Stimulated activated CD4-positive, alpha-beta T cell treated with anti-CD3 and anti-CD28 coated beads, Interleukin-2, amount 100 ng/mL, for 4 hours (primary cell): ENCODE measurements around the gene GAB2.
"Not testable (repeated sequence)": the region's sequence is repeated elsewhere in the genome, so short reads cannot be mapped to it uniquely, and the experiment has no call there.

Experiments used
- DNase-seq: peaks from one replicate; pipeline ENCODE4 v3.0.0-alpha.2; 2020; ENCODE audit warnings: low read depth

GAB2 gene

GRCh38 chr11:78365381-78365792 lies 52.2 kb downstream of the GAB2 start:
- DNase-seq, result no peak

DNA sequence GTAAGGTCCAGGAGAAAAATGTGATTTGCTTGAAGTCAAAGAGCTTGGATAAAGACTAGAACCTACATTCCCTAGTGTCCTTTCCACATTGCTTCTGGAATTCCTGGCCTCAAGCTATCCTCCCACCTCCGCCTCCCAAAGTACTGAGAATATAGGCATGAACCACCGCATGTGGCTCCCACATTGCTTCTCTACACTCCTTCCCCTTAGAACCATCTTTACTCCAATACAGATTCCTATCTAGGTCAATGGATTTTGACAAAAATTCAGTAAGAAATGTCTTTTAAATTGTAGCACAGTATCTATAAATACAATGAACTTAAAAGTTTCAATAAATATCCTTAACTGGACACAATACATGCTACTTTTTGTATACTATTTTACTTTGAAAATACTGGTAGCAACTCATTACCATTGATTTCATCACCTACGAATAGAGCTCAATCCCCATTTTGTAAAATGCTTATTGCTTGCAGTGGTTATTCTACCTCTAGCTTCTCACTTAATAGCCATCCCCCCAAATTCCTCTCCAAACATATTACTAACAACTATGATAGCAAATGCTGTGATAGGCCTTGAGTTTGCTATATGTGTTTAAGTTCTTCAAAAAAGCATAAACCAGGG lies 53.4 kb downstream of the GAB2 start:
- DNase-seq, result no peak

- no peak for DNase-seq
These were observed 54.5 kb downstream of the GAB2 start for GRCh38 chr11:78363024-78363619.

DNA sequence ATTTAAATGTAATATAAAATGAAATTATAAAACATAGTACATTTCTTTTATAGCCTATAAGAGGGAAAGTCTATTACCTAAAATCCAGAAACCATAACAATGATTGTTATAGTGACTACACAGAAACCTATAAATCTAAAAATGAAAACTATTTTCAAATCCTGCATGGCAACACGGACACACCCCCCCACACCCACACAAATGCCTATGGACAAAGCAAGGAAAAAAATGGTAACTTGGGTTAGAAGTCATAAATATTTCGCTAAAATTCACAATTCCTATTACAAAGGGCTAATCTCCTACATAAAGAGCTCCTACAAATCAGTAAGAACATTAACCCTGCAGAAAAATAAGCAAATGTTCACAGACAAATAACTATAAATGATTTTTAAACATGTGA lies 56.4 kb downstream of the GAB2 start:
- DNase-seq, result no peak

GRCh38 chr11:78359921-78360320 lies 57.7 kb downstream of the GAB2 start:
- no peak for DNase-seq

DNA sequence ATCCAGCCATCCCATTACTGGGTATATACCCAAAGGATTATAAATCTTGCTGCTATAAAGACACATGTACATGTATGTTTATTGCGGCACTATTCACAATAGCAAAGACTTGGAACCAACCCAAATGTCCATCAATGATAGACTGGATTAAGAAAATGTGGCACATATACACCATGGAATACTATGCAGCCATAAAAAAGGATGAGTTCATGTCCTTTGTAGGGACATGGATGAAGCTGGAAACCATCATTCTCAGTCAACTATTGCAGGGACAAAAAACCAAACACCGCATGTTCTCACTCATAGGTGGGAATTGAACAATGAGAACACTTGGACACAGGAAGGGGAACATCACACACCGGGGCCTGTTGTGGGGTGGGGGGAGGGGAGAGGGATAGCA lies 59.7 kb downstream of the GAB2 start:
- DNase-seq, result not testable (repeated sequence)

DNA sequence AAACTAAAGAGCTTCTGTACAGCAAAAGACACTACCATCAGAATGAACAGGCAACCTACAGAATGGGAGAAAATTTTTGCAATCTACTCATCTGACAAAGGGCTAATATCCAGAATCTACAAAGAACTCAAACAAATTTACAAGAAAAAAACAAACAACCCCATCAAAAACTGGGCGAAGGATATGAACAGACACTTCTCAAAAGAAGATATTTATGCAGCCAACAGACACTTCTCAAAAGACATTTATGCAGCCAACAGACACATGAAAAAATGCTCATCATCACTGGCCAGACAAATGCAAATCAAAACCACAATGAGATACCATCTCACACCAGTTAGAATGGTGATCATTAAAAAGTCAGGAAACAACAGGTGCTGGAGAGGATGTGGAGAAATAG lies 60.2 kb downstream of the GAB2 start:
- DNase-seq, result not testable (repeated sequence)

GRCh38 chr11:78355742-78356141 lies 61.9 kb downstream of the GAB2 start:
- DNase-seq, result not testable (repeated sequence)

GRCh38 chr11:78355309-78355705 lies 62.3 kb downstream of the GAB2 start:
- DNase-seq, result no peak

GRCh38 chr11:78354408-78355308 lies 63.0 kb downstream of the GAB2 start:
- DNase-seq, result no peak

- no peak for DNase-seq
These were observed 65.4 kb downstream of the GAB2 start for GRCh38 chr11:78351979-78352841.

DNA sequence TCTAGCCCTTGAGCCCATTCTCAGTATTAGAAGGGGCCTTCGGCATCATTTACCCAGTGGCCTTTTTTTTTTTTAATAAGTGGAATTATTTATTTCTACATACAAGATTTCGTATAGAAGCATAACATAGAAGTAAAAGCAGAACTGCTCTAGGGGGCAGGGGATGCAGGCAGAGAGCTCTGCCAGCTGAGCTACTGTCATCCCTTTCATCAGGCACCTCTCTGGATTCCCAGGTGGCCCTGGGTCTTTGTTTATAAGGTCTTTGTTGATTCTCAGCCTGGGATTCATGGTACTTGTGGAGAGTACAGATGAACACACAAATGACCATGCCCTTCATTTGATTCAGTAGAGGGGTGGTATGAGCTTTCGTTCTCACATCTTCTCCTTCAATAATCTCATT lies 66.4 kb downstream of the GAB2 start:
- DNase-seq, result no peak

GRCh38 chr11:78350646-78351165 lies 66.9 kb downstream of the GAB2 start:
- no peak for DNase-seq

DNA sequence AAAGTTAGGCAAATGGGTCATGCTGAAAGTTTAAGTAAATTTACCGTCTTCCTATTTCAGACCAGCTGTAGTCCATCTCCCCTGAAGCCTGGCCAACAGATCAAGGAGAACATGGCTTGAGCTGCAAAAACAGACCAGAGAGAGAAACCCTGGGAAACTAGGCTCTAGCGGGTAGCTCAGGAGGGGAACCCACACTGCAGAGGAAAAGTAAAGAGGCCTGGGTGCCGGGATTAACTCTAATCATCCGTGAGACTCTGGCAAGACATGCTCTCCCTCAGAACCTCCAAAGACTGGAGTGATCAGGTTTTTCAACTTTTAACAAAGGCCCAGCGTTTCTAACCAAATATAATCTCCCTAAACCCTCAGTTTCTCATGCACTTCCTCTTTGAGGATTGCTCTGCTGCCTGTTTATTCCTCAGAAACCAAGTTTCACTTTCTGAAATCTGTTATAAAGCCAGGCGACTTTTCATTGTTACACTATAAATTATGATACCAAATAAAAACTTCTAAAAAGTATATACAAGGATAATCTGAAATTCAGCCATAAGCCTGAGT lies 67.5 kb downstream of the GAB2 start:
- DNase-seq, result no peak

- no peak for DNase-seq
These were observed 68.0 kb downstream of the GAB2 start for GRCh38 chr11:78349624-78350023.

GRCh38 chr11:78349114-78349513 lies 68.5 kb downstream of the GAB2 start:
- DNase-seq, result no peak

- DNase-seq, result no peak
These were observed 69.7 kb downstream of the GAB2 start for GRCh38 chr11:78347956-78348355.

DNA sequence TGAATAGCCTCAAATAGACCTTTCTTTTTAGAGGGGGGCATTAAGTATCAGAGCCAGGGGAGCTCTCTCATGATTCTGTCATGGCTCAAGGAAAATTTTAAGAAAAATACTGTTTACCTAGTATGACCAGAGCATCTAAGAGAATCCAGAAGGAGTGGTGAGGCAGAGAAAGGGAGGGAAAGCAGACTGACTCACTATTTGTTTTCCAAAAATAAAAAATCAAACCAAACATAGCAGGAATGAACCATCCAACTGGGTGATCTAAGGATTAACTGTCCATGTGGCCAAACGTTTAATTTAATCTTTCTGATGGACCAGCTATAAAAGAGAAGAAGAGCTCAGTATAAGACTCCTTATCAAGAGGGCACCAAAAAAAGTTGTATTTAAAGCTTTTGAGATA lies 70.8 kb downstream of the GAB2 start:
- DNase-seq, result no peak

- no peak for DNase-seq
These were observed 72.2 kb downstream of the GAB2 start for GRCh38 chr11:78345450-78345849.

GRCh38 chr11:78344676-78345075 lies 72.9 kb downstream of the GAB2 start:
- no peak for DNase-seq

DNA sequence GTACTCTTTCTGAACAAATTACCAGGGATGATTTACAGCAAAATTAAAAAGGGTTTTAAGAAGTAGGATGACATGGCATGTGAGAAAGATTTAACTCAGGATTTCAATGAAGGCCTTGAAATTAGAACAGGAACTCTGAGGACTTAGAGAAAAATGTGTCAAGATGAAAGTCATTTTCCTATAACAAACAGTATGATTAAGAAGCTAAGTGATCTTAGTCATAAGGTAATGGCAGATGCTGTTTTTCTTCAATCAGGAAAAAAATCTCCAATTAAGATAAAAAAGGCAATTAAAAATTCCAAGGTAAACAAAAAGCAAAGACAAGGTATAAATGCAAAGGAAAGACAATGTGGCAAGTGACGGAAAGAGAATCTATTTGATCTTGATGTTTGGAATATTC lies 73.5 kb downstream of the GAB2 start:
- DNase-seq, result no peak

DNA sequence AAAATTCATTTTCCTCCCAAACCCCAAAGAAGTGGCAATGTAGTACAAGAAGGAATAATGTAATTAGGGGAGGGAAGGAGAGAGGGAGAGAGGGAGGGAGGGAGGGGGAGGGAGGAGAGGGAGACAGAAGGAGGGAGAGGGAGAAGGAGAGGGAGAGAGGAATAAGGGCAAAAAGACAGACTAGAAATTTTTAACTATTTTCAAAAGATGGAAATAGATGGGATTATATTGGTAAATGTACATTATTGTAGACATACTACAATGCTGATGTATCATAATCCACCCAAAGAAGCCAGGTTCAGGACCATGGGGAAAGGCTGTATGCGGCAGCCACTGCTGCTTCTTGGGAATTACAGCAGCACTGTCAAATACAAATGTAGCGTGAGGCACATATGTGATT lies 74.3 kb downstream of the GAB2 start:
- DNase-seq, result no peak
